HL-60/S4 (cell line): ENCODE data around the gene MRPS18A.
"Not testable (repeated sequence)": the region's sequence is repeated elsewhere in the genome, so short reads cannot be mapped to it uniquely, and the experiment has no call there.

Experiments
- in situ Hi-C: fragments of 300-500 bp; cut with MboI; formaldehyde crosslinking; loops from 2 replicates; pipeline ENCODE4 v1.14.3; 2022; ENCODE audit warnings: low sequenced_read_pairs

The MRPS18A gene

GRCh38 chr6:43671801-43672690, 15.5 kb downstream of the MRPS18A start:
- in situ Hi-C loops: no loop called here

GRCh38 chr6:43671011-43671800, 16.4 kb downstream of the MRPS18A start:
- in situ Hi-C loops: no loop called here

GRCh38 chr6:43670623-43670986, 17.0 kb downstream of the MRPS18A start:
- in situ Hi-C loops: no loop called here

- in situ Hi-C loops: no loop called here
Measured at GRCh38 chr6:43669922-43670622, 17.5 kb downstream of the MRPS18A start.

- in situ Hi-C loops: no loop called here
Measured at GRCh38 chr6:43669050-43669921, 18.3 kb downstream of the MRPS18A start.

GRCh38 chr6:43668151-43669028, 19.2 kb downstream of the MRPS18A start:
- in situ Hi-C loops: no loop called here

GRCh38 chr6:43667245-43668150, 20.1 kb downstream of the MRPS18A start:
- in situ Hi-C loops: no loop called here

- in situ Hi-C loops: no loop called here
Measured at GRCh38 chr6:43666196-43666920, 21.2 kb downstream of the MRPS18A start.

GRCh38 chr6:43665376-43665775, 22.2 kb downstream of the MRPS18A start:
- in situ Hi-C loops: no loop called here

- in situ Hi-C loops: not testable (repeated sequence)
Measured at GRCh38 chr6:43662948-43663347, 24.6 kb downstream of the MRPS18A start.

GRCh38 chr6:43658161-43658560, 29.4 kb downstream of the MRPS18A start:
- in situ Hi-C loops: no loop called here

GRCh38 chr6:43657221-43657802, 30.3 kb downstream of the MRPS18A start:
- in situ Hi-C loops: no loop called here

GRCh38 chr6:43652822-43653221, 34.8 kb downstream of the MRPS18A start:
- in situ Hi-C loops: not testable (repeated sequence)

GRCh38 chr6:43648248-43648647, 39.3 kb downstream of the MRPS18A start:
- in situ Hi-C loops: no loop called here

- in situ Hi-C loops: no loop called here
Measured at GRCh38 chr6:43647613-43648012, 40.0 kb downstream of the MRPS18A start.

- in situ Hi-C loops: no loop called here
Measured at GRCh38 chr6:43645613-43645964, 42.0 kb downstream of the MRPS18A start.

GRCh38 chr6:43644940-43645612, 42.5 kb downstream of the MRPS18A start, which contains the start of gene RSPH9:
Gene RSPH9 (plus strand): TSS chr6:43645036. CDS start chr6:43645099, 63 bp downstream.
- in situ Hi-C loops: no loop called here
